ENCODE results near the gene ATP10A.
A peak's percentile ranks its signal among the peaks of the same experiment; 100 is the strongest.
"Not testable (repeated sequence)": the region's sequence is repeated elsewhere in the genome, so short reads cannot be mapped to it uniquely, and the experiment has no call there.

Gene ATP10A

GRCh38 chr15:25763331-25763751, 99.8 kb downstream of the ATP10A start:
- H3K9me3 Mint-ChIP-seq, result no peaks in the 10 kb centered on the region
- ATAC-seq (no peak), DNase-seq (no peak)
- H3K4me3 Mint-ChIP-seq, result no peak overlapping the region
- no peaks in the 10 kb centered on the region for H3K27me3 Mint-ChIP-seq
- H3K36me3 Mint-ChIP-seq (ENCODE audit: low read depth), result peaks cover 31% of the 10 kb centered on the region
- peaks cover 20% of the 10 kb centered on the region for H3K4me1 Mint-ChIP-seq
- H3K27ac Mint-ChIP-seq, result no peak overlapping the region

GRCh38 chr15:25761971-25762662, 101.0 kb downstream of the ATP10A start:
- peak; percentile 48 for ATAC-seq

DNA sequence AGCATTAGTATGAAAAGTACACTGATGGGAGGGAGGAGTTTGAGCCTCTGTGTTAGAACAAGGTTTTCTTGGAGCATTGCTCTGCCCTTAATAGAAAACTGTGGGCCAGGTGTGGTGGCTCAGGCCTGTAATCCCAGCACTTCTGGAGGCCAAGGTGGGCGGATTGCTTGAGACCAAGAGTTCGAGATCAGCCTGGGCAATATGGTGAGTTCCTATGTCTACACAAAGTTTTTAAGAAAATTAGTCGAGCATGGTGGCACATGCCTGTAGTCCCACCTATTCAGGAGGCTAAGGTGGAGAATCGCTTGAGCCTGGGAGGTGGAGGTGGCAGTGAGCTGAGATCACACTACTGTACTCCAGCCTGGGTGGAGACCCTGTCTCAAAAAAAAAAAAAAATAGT, 103.7 kb downstream of the ATP10A start:
- ATAC-seq, result no peak
- Mint-ChIP-seq H3K4me3 (no peak overlapping the region), H3K27ac (no peak overlapping the region)

More at GRCh38 chr15:25761971-25762662, 101.0 kb downstream of the ATP10A start:
- DNase-seq, result peak; percentile 18
- Mint-ChIP-seq H3K36me3 (ENCODE audit: low read depth) (peaks cover 31% of the 10 kb centered on the region), H3K4me3 (no peak overlapping the region), H3K4me1 (peaks cover 20% of the 10 kb centered on the region), H3K27ac (peak overlapping the region; percentile 26), H3K9me3 (no peaks in the 10 kb centered on the region), H3K27me3 (no peaks in the 10 kb centered on the region)

GRCh38 chr15:25758612-25759011, 104.5 kb downstream of the ATP10A start:
- H3K27me3 Mint-ChIP-seq, DNase-seq, H3K9me3 Mint-ChIP-seq, H3K4me3 Mint-ChIP-seq, ATAC-seq, H3K27ac Mint-ChIP-seq: not testable (repeated sequence)
- Mint-ChIP-seq H3K4me1 (peaks cover 22% of the 10 kb centered on the region), H3K36me3 (ENCODE audit: low read depth) (peaks cover 22% of the 10 kb centered on the region)

More for the DNA sequence above, 103.7 kb downstream of the ATP10A start:
- Mint-ChIP-seq H3K27me3 (no peaks in the 10 kb centered on the region), H3K4me1 (peaks cover 22% of the 10 kb centered on the region), H3K36me3 (ENCODE audit: low read depth) (peaks cover 19% of the 10 kb centered on the region), H3K9me3 (no peaks in the 10 kb centered on the region)
- no peak for DNase-seq

DNA sequence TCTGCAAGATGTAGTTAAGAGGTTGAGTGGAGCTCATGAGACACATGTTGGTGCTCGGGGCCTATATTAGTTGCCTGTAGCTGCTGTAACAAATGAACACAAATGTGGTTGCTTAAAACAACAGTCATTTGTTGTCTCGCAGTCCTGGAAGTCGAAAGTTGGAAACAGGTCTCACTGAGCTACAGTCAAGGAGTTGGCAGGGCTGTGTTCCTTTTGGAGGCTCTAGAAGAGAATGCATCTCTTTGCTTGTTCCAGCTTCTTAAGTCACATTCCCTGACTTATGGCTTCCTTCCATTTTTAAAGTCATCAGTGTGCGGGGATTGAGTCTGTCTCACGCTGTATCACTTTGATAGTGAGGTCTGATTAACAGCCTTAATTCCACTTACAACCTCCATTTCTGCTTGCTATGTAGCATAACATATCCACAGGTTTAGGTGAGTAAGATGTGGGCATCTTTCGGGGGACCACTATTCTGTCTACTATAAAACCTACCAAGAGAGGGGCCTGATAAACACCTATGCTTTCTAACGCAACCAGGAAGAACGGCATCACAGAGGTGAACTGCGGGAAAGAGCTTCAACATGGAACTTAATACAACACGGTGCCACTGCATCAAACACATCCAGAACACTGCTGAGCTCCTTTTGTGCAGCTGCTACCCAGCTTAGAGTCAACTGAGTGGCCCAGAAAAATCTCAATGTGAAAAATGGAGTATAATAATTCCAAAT, 119.4 kb downstream of the ATP10A start:
- no peaks in the 10 kb centered on the region for H3K27me3 Mint-ChIP-seq
- no peak for DNase-seq
- H3K27ac Mint-ChIP-seq, result no peak overlapping the region
- H3K36me3 Mint-ChIP-seq (ENCODE audit: low read depth), result peaks cover 3% of the 10 kb centered on the region
- H3K9me3 Mint-ChIP-seq, result no peaks in the 10 kb centered on the region
- peaks cover 16% of the 10 kb centered on the region for H3K4me1 Mint-ChIP-seq
- no peak overlapping the region for H3K4me3 Mint-ChIP-seq
- no peak for ATAC-seq

DNA sequence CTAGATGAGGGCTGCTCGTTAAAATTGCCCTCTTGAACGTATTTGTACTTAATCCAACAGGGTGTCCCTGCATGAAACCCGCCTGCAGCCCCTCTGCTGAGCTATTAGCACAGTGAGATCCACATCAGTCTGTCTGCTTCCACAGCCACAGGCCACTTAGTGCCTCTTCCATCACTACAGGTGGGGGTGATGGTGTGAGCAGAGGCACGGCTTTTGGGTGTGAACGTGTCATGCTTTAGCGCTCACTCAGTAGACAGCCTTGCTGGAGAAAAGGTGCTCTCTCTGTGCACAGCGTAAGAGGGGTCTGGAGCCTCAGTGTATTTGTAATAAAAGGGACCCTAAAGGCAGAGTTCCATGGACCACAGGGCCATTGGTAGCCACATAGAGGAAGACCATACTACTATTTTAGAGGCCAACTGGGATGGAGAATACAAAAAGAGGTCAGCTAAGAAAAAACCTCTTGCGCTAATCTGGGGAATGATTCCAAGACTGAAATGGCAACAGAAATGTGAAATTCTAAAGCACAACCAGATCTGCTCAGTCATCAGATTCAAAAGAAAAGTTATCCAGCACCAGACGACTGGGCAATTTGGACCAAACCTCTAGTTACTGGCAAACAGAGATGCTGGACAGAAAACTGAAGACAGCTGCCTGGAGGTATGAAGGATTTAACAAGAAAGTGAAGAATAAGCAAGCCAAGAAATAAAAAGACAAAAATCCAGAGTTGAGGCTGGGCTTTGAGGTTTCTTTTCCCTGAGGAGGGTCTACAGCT, 120.2 kb downstream of the ATP10A start:
- no peak for ATAC-seq
- Mint-ChIP-seq H3K9me3 (no peaks in the 10 kb centered on the region), H3K27ac (no peak overlapping the region), H3K4me3 (no peak overlapping the region), H3K4me1 (peaks cover 16% of the 10 kb centered on the region), H3K36me3 (ENCODE audit: low read depth) (peaks cover 1% of the 10 kb centered on the region), H3K27me3 (no peaks in the 10 kb centered on the region)
- DNase-seq, result no peak

DNA sequence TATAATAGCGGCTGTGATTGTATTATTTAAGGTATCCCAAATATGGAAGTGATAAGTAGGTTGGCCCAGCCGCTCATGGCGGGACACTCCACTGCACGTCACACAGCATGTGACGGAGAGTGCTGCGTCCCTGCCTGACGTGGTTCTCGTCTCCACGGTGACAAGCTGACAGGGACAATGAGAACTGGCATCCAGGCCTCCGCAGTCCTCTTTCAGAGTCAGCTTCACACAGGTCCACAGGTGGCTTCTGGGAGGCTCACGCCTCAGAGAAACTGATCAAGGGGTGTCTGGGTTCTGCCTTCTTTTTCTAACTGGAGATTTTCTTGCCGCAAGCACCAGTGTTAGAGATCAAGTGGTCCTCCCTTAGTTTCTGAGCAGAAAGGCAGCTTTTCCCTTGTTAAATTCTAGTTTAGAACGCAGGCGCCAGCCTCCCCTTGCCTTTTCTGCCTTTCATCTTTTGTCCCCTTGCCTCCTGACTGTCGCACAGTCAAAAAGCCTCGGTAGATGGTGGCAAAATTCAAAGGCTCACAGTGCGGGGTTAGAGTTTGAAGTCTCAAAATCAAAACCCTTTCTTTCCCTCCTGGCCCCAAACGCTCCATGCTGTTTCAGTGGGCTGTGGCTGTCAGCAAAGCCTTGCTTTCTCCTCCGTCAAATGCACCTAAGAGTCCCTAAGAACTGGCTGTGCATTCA, 120.9 kb downstream of the ATP10A start:
- Mint-ChIP-seq H3K4me1 (peaks cover 16% of the 10 kb centered on the region), H3K36me3 (ENCODE audit: low read depth) (peaks cover 1% of the 10 kb centered on the region), H3K9me3 (no peaks in the 10 kb centered on the region), H3K27me3 (no peaks in the 10 kb centered on the region), H3K4me3 (no peak overlapping the region), H3K27ac (no peak overlapping the region)
- ATAC-seq, result no peak
- DNase-seq, result no peak

DNA sequence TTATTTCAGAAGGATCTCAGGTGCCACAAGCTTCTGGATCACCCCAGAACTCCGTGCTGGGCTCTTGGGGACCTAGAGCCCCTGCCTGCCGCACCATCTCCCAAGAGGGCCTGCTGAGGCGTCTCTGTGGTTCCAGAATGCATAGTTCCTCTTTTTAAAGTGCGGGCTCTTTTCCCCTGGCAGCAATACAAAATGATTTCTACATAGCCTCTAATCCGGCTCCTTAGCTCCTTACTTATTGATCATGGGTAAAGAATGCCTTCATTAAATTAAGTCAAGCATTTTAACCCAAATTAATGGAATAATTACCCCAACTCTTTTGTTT, 121.9 kb downstream of the ATP10A start:
- Mint-ChIP-seq H3K27ac (no peak overlapping the region), H3K4me1 (peaks cover 16% of the 10 kb centered on the region), H3K4me3 (no peak overlapping the region), H3K27me3 (no peaks in the 10 kb centered on the region), H3K36me3 (ENCODE audit: low read depth) (peaks cover 1% of the 10 kb centered on the region), H3K9me3 (no peaks in the 10 kb centered on the region)
- ATAC-seq (no peak), DNase-seq (no peak)

DNA sequence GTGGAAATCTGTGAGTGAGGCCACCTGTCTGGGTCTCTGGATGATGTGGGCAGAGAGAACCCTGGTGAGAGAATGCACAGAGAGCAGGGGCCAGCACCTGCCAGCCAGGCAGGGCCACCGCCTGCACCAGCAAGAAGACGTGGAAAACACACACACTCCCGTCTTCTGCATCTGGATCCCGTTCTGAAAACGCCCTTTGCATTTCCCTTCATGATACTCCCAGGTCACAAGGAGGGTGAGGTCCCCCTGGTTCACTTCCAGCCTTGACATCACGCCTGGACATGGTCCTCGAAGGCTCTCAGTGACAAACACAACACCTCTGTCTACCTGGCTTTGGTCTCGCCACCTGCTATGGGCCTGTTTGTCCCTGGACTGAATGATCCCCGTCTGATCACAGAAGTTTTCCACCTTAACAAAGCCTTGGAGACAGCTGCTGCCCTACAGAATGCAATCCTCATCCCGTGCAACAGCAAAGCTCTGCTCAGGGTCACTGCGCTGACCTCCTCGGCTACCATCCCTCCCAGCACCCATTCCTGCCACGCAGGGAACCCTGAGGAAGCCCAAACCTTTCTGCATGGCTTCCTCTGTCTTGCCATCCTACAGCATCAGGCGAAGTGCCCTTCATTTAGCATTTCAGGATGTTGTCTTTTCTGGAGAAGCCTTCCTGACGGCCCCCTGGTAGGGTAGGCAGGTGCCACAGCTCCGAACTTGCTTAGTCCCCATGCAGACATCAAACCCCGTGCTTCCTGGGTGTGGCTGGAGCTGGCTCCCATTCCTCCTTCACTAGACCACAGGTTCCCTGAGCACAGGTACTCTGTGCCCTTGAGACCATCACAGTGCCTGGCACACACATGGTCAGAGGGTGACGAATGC, 122.5 kb downstream of the ATP10A start:
- H3K4me1 Mint-ChIP-seq, result peaks cover 16% of the 10 kb centered on the region
- DNase-seq (no peak), ATAC-seq (no peak)
- H3K27ac Mint-ChIP-seq, result no peak overlapping the region
- H3K27me3 Mint-ChIP-seq, result no peaks in the 10 kb centered on the region
- peaks cover 1% of the 10 kb centered on the region for H3K36me3 Mint-ChIP-seq (ENCODE audit: low read depth)
- H3K9me3 Mint-ChIP-seq, result no peaks in the 10 kb centered on the region
- no peak overlapping the region for H3K4me3 Mint-ChIP-seq

GRCh38 chr15:25739687-25740121, 123.4 kb downstream of the ATP10A start:
- peaks cover 1% of the 10 kb centered on the region for H3K36me3 Mint-ChIP-seq (ENCODE audit: low read depth)
- H3K27me3 Mint-ChIP-seq, result no peaks in the 10 kb centered on the region
- peaks cover 16% of the 10 kb centered on the region for H3K4me1 Mint-ChIP-seq
- H3K27ac Mint-ChIP-seq, result no peak overlapping the region
- DNase-seq (peak; percentile 16), ATAC-seq (peak; percentile 71)
- H3K4me3 Mint-ChIP-seq, result no peak overlapping the region
- no peaks in the 10 kb centered on the region for H3K9me3 Mint-ChIP-seq

- no peak overlapping the region for H3K27ac Mint-ChIP-seq
- no peak for DNase-seq
- H3K27me3 Mint-ChIP-seq, result no peaks in the 10 kb centered on the region
Measured at GRCh38 chr15:25738171-25738965, 124.8 kb downstream of the ATP10A start.

DNA sequence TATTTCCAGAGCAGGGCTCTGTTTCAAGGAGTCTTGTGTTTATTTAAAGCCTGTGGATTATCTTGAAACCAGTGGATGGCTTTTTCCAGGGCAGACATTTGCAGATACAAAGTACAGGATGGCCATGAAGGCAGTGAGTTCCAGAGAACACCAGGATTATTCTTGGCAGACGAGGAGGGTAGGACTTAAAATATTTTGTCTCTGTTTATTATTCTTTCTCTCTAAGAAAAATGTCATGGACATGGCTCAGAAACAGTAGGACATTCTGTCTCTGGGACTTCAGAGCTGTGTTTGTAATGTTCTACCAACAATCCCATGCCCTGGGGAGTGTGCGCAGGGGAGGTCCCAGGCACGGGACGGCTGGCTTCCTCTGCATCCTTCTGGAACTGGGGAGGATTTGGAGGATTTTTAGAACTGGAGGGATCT, 125.9 kb downstream of the ATP10A start:
- Mint-ChIP-seq H3K4me1 (peaks cover 18% of the 10 kb centered on the region), H3K4me3 (no peak overlapping the region), H3K27ac (no peak overlapping the region), H3K9me3 (no peaks in the 10 kb centered on the region), H3K27me3 (no peaks in the 10 kb centered on the region), H3K36me3 (ENCODE audit: low read depth) (peaks cover 6% of the 10 kb centered on the region)
- ATAC-seq (no peak), DNase-seq (no peak)

More at GRCh38 chr15:25738171-25738965, 124.8 kb downstream of the ATP10A start:
- ATAC-seq, result no peak
- Mint-ChIP-seq H3K36me3 (ENCODE audit: low read depth) (peaks cover under 1% of the 10 kb centered on the region), H3K9me3 (no peaks in the 10 kb centered on the region), H3K4me1 (peaks cover 16% of the 10 kb centered on the region), H3K4me3 (no peak overlapping the region)

DNA sequence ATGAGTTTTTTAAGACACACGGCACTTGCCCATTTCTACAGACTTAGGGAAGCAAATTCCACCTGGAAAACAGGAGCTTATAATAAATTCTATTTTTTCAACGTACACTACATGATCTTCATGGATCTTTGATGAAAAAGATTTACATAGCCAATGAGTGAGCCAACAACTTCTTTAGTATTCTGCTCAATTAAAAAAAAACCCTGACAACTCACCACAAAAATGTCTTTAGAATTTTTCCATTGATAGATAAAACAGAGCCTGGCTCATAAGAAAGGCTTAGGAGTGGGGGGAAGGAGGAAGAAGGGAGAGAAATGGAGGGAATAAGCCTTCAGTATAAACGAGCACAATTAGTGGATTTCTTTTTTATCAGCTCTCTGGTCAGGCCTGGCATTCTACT, 126.7 kb downstream of the ATP10A start:
- Mint-ChIP-seq H3K4me1 (peaks cover 18% of the 10 kb centered on the region), H3K9me3 (no peaks in the 10 kb centered on the region), H3K36me3 (ENCODE audit: low read depth) (peaks cover 6% of the 10 kb centered on the region), H3K27me3 (no peaks in the 10 kb centered on the region), H3K27ac (peak overlapping the region; percentile 34), H3K4me3 (no peak overlapping the region)
- ATAC-seq, result no peak
- no peak for DNase-seq
